GM19035 (cell line): Measurements from ENCODE around the gene PINLYP.

ENCODE experiments used
- ATAC-seq: cut with Tn5 transposase; IDR thresholded peaks from one replicate; pipeline ENCODE4 v1.9.1; 2021; ENCODE audit not compliant: unreplicated experiment

Gene PINLYP

DNA sequence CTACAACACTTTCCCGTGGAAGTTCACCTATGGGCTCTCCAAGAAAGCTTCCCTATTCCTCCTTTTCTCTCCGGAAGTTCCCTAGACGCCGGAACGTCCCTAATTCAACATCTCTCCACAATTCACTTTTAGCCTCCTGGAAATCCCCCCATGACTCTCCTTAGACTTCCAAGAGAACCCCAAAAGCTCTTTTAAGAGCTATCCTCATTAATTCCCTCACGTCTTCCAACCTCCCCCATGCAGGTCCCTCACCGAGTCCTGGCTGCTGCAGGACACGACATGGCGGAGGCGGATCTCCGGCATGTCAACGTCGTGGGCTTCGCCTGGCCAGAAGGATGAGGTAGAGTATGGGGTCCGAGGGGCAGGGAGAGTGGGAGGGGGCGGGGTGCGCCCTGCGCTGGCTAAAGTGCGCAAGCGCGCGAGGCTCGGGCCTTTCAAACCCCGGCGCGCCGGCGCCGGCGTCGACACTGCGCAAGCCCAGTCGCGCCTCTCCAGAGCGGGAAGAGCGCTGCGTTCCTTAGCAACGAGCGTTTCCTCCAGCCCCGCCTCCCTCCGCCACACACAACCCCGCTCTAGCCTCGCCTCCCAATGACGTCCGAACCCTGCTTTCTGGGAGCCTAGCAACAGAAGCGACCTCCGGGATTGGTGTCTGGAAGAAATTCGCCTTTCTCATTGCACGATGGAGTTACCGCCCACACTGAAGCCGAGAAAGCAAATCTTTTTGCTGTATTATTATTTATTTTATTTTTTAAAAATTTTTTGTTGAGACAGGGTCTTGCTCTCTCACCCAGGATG lies at the start of gene PINLYP, which contains the start of gene XRCC1:
PINLYP (plus strand) TSS at position 646 of the 795 bp plus-strand sequence. CDS start 1,391 bp downstream, outside the sequence.
XRCC1 (minus strand) TSS at position 372 of the 795 bp plus-strand sequence; CDS start at position 303, 69 bp downstream.
- peak; percentile 99 for ATAC-seq

DNA sequence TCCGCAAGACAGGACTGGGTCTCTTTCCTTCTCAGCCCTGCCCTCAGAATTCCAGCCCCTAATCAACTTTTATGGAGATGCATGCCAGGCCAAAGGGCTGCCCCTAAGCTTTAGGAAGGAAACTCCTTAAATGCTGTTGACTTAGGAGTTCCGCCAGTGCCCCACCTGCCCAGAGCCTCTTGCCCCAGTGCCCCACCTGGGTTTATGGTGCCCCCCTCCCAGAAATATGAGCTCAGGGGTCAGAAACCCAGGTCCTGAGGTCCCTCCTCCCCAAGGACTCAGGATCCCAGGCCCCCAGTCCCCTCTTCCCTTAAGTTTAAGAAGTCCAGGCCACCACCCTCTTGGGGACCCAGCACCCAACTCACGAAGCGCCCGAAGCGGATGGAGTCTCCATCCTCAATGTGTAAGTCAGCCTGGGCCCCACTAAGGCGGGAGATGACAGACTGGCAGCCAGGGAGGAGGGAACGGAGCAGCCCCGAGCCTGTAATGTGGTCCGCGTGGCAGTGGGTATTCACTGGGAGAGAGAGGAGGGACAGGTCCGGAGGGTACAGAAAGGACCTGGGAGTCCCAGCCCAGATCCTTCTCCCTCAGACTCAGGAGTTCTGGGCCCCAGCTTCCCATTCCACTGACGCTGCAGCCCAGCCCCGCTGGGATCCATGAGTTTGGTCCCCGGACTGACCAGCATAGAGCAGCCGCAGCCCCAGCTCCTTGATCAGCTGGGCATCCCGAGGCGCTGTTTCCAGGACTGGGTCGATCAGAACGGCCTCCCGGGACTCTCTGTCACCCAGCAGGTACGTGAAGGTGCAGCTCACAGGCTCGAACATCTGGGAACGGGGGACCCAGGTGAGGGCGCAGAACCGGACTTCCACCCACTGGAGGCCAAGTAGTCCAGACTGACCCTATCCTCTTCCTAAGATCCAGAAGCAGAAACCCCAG lies 49.5 kb upstream of the PINLYP start:
- ATAC-seq, result no peak

DNA sequence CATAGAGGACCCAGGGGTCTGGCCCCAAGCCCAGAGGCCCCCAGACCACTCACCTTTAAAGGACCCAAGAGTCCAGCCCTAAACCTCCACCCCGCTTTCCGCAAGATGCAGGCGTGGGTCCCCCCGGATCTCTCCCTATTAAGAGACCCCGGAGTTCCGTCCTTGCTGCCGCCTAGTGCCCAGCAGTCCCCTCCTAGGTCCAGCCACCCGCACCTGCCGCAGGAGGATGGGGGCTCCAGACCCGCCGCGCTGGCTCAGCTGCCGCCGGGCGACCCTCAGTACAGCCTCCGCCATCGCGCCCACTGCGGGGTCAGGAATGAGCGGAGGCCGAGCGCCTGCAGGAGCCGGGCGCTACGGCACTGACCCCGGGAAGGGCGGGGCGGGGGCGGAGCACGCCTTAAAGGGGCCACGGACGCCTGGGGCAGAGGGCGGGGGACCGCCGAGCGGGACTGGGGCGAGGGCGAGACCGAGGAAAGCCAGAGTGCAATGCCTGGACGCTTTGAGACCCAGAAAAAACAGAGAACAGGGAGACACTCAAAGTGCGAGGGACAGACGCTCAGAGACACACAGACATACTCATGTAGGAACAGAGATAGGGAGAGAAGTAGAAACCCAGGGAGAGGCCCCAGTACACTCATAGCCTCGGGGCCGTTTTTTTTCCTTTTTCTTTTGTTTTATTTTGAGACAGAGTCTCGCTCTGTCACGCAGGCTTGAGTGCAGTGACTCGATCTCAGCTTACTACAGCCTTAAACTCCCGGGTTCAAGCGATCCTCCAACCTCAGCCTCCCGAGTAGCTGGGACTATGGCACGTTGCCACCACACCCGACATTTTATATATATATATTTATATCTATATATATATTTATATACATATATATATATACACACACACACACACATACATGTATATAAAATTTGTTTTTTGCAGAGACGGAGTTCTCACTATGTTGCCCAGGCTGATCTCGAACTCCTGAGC lies 48.4 kb upstream of the PINLYP start, which contains the start of gene ETHE1:
ETHE1 (minus strand) TSS at position 318 of the 976 bp plus-strand sequence; CDS start at position 294, 24 bp downstream.
- peak; percentile 72 for ATAC-seq

DNA sequence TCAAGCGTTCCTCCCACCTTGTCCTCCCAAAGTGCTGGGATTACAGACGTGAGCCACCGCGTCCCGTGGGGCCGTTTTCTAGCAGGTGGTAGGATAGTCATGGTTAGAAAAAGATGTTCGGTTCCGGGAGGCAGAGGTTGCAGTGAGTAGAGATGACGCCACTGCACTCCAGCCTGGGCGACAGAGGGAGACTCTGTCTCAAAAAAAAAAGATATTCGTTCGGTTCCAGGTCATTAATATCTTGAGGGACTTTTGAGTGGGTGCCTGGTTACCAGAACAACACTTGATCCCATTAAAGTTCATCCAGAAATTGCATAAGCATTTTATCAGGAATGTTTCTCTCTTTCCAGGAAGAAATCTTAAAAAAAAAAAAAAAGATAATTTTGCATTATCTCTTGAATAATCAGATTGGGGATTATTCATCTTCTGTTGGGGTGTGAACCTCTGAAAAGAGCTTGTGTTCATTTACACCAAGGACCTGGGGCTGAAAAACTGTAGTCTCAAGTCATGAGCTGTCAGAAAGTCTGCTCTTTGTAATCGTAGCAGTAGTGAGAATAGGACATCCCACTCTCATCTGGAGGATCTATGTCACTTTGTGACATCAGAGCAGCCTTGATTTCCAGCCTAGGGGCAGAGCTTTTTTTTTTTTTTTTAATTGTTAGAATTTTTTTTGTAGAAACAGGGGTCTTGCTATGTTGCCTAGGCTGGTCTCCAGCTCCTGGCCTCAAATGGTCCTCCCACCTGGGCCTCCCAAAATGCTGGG lies 47.6 kb upstream of the PINLYP start:
- no peak for ATAC-seq

DNA sequence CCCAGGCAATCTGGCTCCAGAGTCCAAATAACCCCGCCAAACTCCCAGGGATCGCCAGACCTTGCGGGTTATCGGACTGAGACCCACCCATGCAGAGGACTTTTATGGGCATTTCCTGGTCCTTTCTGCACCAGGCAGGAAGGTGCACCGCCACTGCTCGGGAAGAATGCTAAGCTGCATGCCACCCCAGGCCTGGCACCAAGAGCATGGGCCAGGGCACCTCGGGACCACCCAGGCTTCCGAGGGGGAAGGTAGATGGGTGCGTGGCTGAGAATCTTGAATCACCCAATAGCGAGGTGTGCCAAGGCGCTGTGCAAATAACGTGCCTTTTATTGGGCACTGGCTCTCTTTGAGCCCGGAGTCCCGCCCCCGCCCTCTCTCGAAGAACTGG lies 43.0 kb upstream of the PINLYP start:
- ATAC-seq, result peak; percentile 9

DNA sequence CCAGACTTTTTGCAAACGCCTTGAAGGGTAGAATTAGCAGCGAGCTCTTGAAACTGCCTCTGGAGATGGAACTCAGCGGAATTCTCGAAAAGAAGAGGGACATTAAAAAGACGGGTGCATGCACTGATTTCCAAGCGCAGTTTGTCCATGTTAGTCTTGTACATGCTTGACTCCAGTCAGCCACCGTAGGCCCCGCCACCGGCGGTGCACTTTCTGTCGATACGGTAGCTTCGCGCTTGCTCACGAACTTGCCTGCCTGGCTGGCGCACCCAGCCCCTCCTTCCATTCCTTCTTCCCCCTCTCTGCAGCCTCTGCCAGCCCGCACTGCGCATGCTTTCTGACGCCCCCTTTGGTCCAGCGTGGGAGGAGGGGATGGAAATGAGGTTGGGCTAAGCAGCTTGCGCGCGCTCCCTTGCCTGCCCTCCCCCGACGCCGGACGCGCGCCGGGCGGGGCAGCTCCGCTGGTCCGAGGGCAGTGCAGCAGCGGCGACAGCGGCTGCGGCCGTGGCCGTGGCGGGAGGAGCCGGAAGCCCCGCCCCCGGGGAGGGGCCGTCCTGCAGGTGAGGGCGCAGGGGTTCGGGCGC lies 42.5 kb upstream of the PINLYP start, which contains the start of gene ZNF575:
ZNF575 (plus strand) TSS at position 227 of the 584 bp plus-strand sequence. CDS start 1,235 bp downstream, outside the sequence.
- peak; percentile 61 for ATAC-seq

DNA sequence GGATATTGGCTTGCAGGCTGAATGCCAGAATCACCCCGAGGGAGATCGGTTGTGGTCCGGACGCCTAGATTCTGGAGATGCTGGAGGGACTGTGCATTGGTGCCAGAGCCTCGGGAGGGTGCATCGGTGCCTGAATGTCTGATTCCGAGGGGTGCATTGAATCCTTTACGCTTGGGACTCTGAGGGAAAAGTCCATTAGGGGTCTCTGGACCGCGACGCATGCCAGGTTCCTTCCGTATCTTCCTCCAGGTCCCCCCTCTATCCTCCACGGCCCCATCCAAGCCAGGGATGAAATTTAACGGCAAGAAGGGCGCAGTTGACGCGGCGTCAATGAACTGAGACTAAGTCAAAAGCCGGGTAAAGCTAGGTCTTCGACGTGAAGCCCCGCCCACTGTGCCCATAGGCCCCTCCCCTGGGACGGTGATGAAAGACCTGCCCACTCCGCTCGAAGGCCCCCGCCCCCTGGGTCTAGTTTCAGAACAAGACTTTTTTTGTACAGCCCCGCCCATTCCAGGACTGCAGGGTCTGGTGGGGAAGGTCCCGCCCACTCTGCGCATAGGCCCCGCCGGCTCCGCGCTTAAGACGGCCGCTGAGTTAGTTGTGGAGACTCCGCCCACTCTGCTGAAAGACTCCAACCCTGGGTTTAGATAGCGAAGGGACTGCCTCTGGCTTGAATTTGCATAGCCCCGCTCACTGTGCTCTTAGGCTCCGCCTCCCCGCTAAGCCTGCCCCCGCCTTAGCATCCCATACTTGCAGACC lies 41.9 kb upstream of the PINLYP start:
- peak; percentile 68 for ATAC-seq

DNA sequence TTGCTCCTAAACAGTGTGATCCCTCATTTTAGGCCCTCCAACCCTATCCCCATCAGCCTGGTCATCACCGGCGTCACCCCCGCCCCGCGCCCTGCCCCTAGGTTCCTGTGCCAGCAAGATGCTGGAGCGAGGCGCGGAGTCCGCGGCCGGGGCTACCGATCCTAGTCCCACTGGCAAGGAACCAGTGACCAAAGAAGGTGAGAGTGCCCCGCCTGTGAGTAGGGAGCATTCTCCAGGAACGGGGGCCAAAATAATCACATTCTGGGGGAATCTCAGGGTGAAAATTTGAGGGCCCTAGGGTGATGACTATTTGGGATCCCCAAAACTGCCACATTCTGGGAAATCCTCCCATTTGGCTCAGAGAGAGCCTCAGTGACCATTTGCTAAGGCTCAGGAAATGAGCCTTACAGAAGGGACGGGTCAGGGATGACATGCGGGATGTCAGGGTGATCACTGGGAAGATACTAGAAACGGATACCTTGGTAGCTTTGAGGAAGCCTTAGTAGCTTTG lies 41.2 kb upstream of the PINLYP start:
- ATAC-seq, result no peak

DNA sequence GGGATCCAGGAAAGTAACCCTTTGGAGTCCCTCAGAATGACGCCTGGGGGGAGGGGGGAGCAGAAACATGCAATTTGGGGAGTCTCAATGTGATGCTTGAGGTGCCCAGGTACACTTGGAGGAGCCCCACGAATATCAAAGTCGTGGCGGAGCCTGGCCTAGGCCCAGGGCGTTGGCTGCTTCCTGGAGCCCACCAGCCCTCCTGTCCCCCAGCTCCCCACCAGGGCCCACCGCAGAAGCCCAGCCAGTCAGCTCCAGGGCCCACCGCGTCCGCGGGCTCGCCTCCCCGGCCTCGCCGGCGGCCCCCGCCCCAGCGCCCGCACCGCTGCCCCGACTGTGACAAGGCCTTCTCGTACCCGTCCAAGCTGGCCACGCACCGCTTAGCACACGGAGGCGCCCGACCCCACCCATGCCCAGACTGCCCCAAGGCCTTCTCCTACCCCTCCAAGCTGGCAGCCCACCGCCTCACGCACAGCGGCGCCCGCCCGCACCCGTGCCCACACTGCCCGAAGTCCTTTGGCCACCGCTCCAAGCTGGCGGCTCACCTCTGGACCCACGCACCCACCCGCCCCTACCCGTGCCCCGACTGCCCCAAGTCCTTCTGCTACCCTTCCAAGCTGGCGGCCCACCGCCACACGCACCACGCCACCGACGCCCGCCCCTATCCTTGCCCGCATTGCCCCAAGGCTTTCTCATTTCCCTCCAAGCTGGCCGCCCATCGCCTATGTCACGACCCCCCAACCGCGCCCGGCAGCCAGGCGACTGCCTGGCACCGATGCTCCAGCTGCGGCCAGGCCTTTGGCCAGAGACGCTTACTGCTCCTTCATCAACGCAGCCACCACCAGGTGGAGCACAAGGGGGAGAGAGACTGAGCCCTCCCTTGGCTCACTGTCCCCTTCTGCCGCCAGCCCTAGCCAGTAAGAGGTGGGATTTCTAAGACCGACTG lies 40.5 kb upstream of the PINLYP start:
- no peak for ATAC-seq

DNA sequence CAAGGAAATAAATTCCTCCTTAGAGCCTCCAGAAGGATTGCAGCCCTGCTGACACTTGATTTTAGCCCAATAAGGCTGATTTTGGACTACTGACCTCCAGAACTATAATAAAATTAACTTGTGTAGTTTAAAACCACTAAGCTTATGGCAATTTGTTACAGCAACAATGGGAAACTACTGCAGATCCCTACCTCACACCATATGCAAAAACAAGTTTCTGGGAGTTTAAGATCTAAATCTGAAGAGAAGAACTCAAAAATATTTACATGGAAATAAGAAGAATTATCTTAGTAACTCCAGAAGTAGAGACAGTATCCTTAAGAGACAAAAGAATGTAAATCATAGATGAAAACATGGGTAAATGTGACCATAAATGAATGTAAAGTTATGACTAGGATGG lies 36.7 kb upstream of the PINLYP start:
- ATAC-seq, result no peak

DNA sequence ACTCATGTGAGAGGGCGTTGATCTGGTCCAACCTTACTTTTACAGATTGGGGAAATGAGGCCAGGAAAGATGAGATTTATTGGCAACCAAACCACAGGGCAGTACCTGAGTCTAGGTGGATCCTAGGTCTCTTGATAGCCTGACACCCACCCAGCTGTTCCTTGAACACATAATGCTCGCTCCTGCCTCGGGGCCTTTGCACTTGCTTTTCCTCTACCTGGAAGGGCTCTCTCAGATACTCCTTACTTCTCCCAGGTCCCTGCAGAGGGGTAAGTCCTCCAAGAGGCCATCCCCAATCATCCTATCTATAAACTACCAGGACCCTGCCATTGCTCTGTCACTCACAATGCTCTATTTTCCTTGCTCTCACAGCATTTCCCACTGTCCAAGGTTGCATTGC lies 35.2 kb upstream of the PINLYP start:
- ATAC-seq, result no peak

DNA sequence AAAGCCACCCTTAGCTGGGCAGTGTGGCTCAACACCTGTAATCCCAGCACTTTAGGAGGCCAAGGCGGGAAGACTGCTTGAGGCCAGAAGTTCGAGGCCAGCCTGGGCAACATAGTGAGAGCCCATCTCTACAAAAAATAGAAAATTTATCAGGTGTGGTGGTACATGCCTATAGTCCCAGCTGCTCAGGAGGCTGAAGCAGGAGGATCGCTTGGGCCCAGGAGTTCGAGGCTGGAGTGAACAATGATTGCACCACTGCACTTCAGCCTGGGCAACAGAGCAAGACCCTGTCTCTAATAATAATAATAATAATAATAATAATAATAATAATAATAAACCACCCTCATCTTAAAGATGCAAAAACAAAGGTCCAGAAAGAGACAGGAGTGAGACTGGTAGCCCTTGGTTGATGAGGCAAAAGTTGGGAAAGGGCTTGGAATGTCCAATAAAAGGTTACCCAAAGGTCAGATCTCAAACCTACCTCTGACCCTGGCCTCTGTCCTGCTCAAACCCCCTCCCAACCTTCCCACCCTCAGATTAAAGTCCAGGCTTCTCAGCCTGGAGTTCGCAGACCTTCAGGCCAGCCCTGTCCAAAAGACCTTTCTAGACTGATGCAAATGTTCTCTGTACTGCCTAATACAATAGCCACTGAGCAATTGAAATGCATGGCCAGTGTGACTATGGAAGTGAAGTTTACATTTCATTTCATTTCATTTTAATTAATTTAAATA lies 33.5 kb upstream of the PINLYP start:
- no peak for ATAC-seq

DNA sequence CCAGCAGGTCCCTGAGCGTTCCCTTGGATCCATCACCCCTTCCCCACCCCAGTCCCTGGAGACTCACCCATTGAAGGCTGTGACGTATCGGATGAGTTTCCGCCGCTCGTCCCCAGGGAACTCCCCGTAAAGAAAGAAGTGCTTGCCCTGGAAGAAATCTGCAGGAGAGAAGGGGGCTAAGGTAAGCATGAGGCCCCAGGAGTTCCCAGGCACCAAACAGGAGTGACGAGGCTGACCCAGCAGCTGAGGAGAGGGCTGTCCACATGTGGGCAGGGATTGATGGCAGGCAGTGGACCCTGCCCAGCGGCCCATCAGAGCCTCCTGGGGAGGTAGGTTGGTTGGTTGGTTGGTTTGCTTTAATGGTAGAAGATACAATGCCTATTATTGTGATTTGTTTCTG lies 31.5 kb upstream of the PINLYP start:
- no peak for ATAC-seq

DNA sequence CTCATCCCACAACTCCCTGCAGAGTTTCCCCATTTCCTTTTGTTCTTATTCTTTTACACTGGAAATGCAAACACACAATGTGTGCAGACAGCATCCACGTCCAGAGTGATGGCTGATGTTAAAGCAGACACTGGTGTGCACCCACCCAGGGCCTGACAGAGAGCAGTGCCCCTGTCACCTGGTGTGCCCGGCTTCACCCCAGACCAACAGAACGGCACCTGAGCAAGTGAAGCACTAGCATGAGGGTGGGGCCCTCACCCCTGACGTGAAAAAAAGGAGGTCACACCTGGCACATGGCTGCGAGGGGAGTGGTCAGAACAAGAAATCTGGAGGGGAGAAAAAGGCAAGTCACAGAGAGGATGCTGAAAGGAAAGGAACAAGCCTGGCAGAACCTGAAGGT lies 30.3 kb upstream of the PINLYP start:
- no peak for ATAC-seq

DNA sequence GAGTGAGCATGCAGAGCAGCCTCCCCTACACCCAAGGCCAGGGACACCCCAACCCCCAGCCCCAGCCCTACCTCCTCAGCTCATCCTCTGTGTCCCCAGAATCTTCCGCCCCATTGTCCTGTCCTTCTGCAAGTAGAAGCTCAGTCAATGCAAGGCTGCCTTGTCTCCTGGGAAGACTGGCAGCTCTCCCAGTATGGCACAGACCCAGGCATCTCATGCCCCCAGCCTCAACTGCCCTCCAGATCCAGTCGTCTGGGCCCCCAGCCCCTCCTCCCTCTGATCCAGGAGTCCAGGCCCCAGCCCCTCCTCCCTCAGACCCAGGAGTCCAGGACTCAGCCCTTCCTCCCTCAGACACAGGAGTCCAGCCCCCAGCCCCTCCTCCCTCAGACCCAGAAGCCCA lies 29.6 kb upstream of the PINLYP start:
- no peak for ATAC-seq

DNA sequence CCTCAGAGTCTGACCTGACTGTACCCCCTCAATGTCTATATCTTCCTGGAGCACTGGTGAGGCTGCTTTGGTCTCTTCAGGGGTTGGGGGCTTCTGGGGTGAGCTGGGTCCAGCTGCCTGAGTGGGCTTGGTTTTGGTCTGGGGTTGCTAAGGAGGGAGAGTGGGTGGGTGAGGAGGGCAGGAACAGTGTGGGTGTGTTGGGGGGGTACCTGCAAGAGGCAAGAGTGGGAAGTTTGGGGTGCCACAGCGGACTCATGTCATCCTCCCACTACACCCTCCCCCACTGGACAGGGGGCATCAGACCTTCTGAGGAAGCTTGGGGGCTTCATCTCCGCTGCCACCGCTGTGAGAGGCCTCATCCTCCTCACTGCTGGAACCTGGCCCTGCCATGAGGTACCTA lies 29.0 kb upstream of the PINLYP start:
- ATAC-seq, result no peak
